ENCODE results near the gene TTBK1. TPM values are rescaled to one million over a fixed set of nuclear protein-coding genes. Genes with fewer than 3 reads are reported as not detected.

Gene TTBK1
- total RNA-seq, 6 experiments from 2014 or later, result 0.83 to 1.6 (median 0.87) TPM

- DNase-seq (no peak), ATAC-seq (no peak)
- no peak overlapping the region for H3K4me3 ChIP-seq
- peaks cover 0 to 11% (median 0%) of the 10 kb centered on the region in 4 donors for H3K4me1 ChIP-seq
- intact Hi-C loops (cut with DNase I), result no loop called here
- H3K27me3 ChIP-seq, result no peaks in the 10 kb centered on the region
- no peaks in the 10 kb centered on the region for H3K36me3 ChIP-seq
- no peak overlapping the region for H3K27ac ChIP-seq
- WGBS (ENCODE audit: insufficient coverage, low coverage, low lambda C conversion rate, missing lambda C conversion rate), result 50% methylated on average over 1 of the region's 1 CpG
- no peak for TF ChIP-seq CTCF (IDR thresholded peaks at IDR 0.05)
- no peak for TF ChIP-seq POLR2A (IDR thresholded peaks at IDR 0.05)
- no peaks in the 10 kb centered on the region for H3K9me3 ChIP-seq
Observed at GRCh38 chr6:43331470-43331869, 88.2 kb downstream of the TTBK1 start.

- no peak for ATAC-seq
- Histone ChIP-seq H3K9me3 (no peaks in the 10 kb centered on the region), H3K4me1 (peaks cover 0 to 11% (median 0%) of the 10 kb centered on the region in 4 donors), H3K27ac (no peak overlapping the region), H3K36me3 (no peaks in the 10 kb centered on the region), H3K27me3 (no peaks in the 10 kb centered on the region), H3K4me3 (no peak overlapping the region)
- no peak for TF ChIP-seq POLR2A (IDR thresholded peaks at IDR 0.05)
- no peak for DNase-seq
- WGBS (ENCODE audit: insufficient coverage, low coverage, low lambda C conversion rate, missing lambda C conversion rate), result 55% methylated on average over 4 of the region's 4 CpGs
- intact Hi-C loops (cut with DNase I), result no loop called here
Observed at GRCh38 chr6:43331891-43332290, 88.6 kb downstream of the TTBK1 start.

DNA sequence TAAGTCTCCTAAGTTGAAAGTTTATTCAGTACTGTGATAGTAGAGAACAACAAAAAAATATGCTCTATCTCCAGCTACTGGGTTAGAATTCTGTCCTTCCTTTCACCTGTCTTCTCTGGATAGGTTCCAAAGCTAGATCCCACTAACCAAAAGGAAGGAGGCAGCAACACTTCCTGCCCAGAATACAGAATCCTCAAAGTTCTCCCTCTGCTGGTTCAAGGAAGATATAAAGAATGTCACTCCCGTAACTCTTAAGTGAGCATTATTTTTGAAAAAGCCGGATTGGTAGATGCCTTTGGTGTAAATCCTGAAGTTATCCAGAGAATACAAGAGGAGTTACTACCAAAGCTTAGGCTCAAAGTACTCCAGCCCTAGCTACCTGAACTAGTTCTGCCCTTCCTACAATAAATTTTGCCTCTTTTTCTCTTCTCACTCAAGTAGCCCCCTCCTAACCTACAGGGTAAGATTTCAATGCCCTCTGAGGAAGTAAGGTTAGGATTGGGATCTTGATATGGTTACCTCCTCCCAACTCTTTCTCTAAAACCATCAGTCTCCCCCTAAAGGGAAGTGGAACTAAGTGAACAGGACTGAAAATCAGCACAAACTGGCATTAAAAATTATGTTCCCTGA is 91.3 kb downstream of the TTBK1 start:
- Histone ChIP-seq H3K27ac (no peak overlapping the region), H3K36me3 (peaks cover 0 to 7% (median 1%) of the 10 kb centered on the region in 4 donors), H3K4me3 (no peak overlapping the region), H3K9me3 (no peaks in the 10 kb centered on the region), H3K27me3 (no peaks in the 10 kb centered on the region), H3K4me1 (no peaks in the 10 kb centered on the region)
- 82% methylated on average over 2 of the region's 2 CpGs for WGBS (ENCODE audit: insufficient coverage, low coverage, low lambda C conversion rate, missing lambda C conversion rate)
- ATAC-seq (peak; percentile 67 to 81 (median 76)), DNase-seq (no peak)
- intact Hi-C loops (cut with DNase I), result no loop called here
- no peak for TF ChIP-seq POLR2A (IDR thresholded peaks at IDR 0.05)
- peak; percentile 28 to 49 (median 44) for TF ChIP-seq CTCF (IDR thresholded peaks at IDR 0.05)

DNA sequence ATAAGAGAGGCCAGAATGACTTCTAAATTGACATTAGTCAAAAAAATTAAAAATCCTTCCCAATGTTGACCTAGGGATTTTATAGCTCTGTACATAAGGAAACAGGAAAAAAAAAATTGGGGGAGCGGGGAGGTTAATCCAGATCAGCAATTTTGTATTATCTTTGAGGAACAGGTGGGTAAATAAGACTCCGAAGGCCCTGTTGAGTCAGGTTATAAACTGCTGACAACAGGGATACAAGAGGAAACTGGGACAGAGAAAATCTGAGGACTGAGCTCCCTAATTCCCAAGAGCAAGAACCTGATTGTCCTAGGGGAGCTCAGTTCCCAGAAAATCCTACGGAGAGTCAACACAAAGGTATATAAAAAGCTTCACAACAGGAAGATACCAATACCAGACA is 92.2 kb downstream of the TTBK1 start:
- Histone ChIP-seq H3K27me3 (no peaks in the 10 kb centered on the region), H3K36me3 (peaks cover 0 to 16% (median 6%) of the 10 kb centered on the region in 4 donors), H3K4me1 (no peaks in the 10 kb centered on the region), H3K27ac (no peak overlapping the region), H3K4me3 (no peak overlapping the region), H3K9me3 (no peaks in the 10 kb centered on the region)
- WGBS (ENCODE audit: insufficient coverage, low coverage, low lambda C conversion rate, missing lambda C conversion rate), result 68% methylated on average over 2 of the region's 3 CpGs
- TF ChIP-seq CTCF (IDR thresholded peaks at IDR 0.05), result no peak
- TF ChIP-seq POLR2A (IDR thresholded peaks at IDR 0.05), result no peak
- ATAC-seq (peak in 1 of 4 donors; percentile 32), DNase-seq (no peak)
- intact Hi-C loops (cut with DNase I), result no loop called here

DNA sequence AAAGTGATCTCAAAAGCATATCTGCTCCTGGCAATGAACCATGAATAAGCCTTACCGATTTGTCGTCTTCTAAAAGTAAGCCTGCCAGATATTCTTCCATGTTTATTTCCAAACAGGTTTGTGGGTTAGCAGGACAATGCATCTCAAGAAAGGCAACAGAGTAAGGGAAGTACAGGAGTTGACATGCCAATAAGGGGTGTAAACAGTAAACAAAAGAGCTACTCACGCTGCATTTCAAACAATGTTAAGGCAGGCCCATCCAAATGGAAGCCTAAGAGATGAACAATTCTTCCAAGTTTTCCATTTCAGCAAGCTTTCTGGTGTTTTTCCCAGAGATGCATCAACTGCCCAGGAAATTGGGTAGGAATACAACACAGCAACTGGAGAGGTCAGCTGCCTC is 93.1 kb downstream of the TTBK1 start:
- Histone ChIP-seq H3K4me3 (no peak overlapping the region), H3K4me1 (no peaks in the 10 kb centered on the region), H3K36me3 (peaks cover 0 to 25% (median 8%) of the 10 kb centered on the region in 4 donors), H3K27me3 (no peaks in the 10 kb centered on the region), H3K27ac (no peak overlapping the region), H3K9me3 (no peaks in the 10 kb centered on the region)
- WGBS (ENCODE audit: insufficient coverage, low coverage, low lambda C conversion rate, missing lambda C conversion rate), result 91% methylated on average over 3 of the region's 3 CpGs
- no peak for TF ChIP-seq POLR2A (IDR thresholded peaks at IDR 0.05)
- no peak for TF ChIP-seq CTCF (IDR thresholded peaks at IDR 0.05)
- ATAC-seq (no peak), DNase-seq (no peak)
- intact Hi-C loops (cut with DNase I), result no loop called here

Small RNA genes lying within 50 kb of the gene (small RNA-seq; reads per million reads assigned to genes)
- gene RPL12P47, result 0 reads per million in 2 experiments

Other genes with a start within 250 kb of the TTBK1 start
- 10 to 100 TPM; 19.1 to 39.1 (median 25.2) TPM for gene MEA1, start 229.5 kb upstream of the TTBK1 start, total RNA-seq
- 10 to 100 TPM; 26.4 to 46.2 (median 41.7) TPM for gene KLHDC3, start 229.2 kb upstream of the TTBK1 start, total RNA-seq
- 10 to 100 TPM; 21.8 to 45.0 (median 23.3) TPM for gene RRP36, start 221.9 kb upstream of the TTBK1 start, total RNA-seq
- 10 to 100 TPM in 1 of 6 experiments, 1 to 10 TPM in 5; 6.5 to 12.7 (median 8.8) TPM for gene CUL7, start 189.6 kb upstream of the TTBK1 start, total RNA-seq
- gene MRPL2, start 184.0 kb upstream of the TTBK1 start, total RNA-seq, result 10 to 100 TPM; 41.6 to 63.1 (median 60.4) TPM
- 100 to 1,000 TPM in 1 of 6 experiments, 10 to 100 TPM in 5; 45.8 to 134 (median 65.0) TPM for gene KLC4, start 183.8 kb upstream of the TTBK1 start, total RNA-seq
- gene PTK7, start 167.2 kb upstream of the TTBK1 start, total RNA-seq, result 1 to 10 TPM in 3 of 6 experiments, under 1 TPM in 3; 0.55 to 1.8 (median 0.99) TPM
- 10 to 100 TPM in 4 of 6 experiments, 1 to 10 TPM in 2; 4.9 to 17.0 (median 11.3) TPM for gene SRF, start 72.2 kb upstream of the TTBK1 start, total RNA-seq
- 10 to 100 TPM; 14.4 to 17.7 (median 15.2) TPM for gene CUL9, start 61.3 kb upstream of the TTBK1 start, total RNA-seq
- 100 to 1,000 TPM in 2 of 6 experiments, 10 to 100 TPM in 4; 50.7 to 107 (median 62.4) TPM for gene DNPH1, start 14.0 kb upstream of the TTBK1 start, total RNA-seq
- gene SLC22A7, start 54.8 kb downstream of the TTBK1 start, total RNA-seq, result 100 to 1,000 TPM; 145 to 348 (median 185) TPM
- gene CRIP3, start 65.3 kb downstream of the TTBK1 start, total RNA-seq, result 1 to 10 TPM; 2.1 to 7.9 (median 5.2) TPM
- gene ZNF318, start 126.2 kb downstream of the TTBK1 start, total RNA-seq, result 10 to 100 TPM in 2 of 6 experiments, 1 to 10 TPM in 4; 8.8 to 13.3 (median 9.1) TPM
- 10 to 100 TPM in 1 of 6 experiments, 1 to 10 TPM in 5; 5.8 to 10.7 (median 7.5) TPM for gene ABCC10, start 184.1 kb downstream of the TTBK1 start, total RNA-seq
- under 1 TPM in 1 of 6 experiments, not detected in 5; 0.13 TPM for gene DLK2, start 212.1 kb downstream of the TTBK1 start, total RNA-seq
- gene TJAP1, start 234.1 kb downstream of the TTBK1 start, total RNA-seq, result 10 to 100 TPM in 5 of 6 experiments, 1 to 10 TPM in 1; 9.2 to 16.0 (median 12.9) TPM